ENCODE measurements around the gene ABLIM2. TPM values are rescaled to one million over a fixed set of nuclear protein-coding genes. Genes with fewer than 3 reads are reported as not detected.

Gene ABLIM2
- polyA plus RNA-seq, 2 of the 4 experiments (the other 2 are of a cell fraction), result 0.21 to 0.40 TPM

DNA sequence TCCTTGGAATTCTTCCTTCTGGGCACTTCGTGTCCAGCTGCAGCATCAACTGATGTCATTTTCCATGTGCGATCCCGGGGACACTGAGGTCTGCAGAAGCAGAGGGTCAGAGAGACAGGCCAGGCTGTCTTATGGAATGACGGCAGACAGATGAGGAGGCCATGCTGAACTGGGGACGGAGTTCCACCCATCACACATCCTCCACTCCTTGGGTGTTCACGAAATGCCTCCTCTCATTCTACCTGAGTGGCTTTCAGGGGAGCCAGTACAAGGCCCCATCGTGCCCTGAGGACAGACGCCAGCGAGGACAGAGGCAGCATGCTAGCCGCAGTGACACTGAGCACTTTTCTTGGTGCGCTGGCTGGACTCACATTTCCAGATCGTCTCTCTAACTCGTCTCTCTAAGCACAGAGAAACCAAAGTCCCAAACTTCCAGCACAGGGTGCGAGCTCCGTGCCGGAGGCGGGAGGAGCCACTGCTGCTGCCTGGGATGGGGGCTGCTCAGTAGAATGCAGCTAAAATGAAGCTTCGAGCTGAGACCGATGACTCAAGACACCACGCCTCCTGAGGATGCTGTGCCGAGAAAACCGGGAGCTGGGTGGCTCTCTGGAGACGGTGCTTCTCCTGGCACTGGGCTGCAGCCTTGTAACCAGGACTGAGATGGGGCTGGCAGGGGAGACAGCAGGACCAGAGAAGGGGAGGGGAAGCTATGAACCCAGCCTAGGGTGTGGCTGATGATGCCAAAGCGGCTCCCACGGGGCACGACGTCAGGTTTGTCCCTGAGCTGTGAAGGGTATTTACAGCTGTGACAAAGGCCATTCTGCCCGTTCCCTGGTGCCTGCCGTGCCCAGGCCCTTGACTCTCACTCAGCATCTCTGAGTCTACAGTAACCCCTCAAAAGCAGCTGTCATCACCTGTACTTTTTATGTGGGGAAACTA is 8.2 kb downstream of the ABLIM2 start:
- ATAC-seq, result peak in 1 of 2 experiments; percentile 48; a peak in 3 of 6 replicates
- CTCF ChIA-PET, result no interaction called here
- 61% methylated on average over 19 of the region's 29 CpGs for WGBS (ENCODE audit: missing lambda C conversion rate)

DNA sequence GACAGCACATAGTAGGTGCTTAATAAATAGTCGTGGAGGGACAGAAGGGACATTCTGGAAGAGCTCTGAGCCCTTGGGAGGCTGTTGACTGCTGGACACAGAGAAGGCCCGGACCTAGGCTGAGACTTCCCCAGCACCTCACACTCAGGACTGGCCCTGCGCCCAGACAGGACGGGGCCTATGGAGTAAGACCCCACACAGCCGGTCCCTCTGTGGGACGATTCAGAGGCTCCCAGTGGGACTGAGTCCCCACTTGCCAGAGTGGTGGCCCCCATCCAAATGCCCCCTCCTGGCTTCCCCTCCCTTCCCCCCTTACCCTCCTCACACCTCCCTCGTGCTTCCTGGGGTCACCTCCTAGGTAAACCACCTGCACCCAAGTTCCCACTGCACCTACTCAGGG is 8.9 kb downstream of the ABLIM2 start:
- no peaks in the 10 kb centered on the region for H3K4me1 ChIP-seq
- WGBS (ENCODE audit: missing lambda C conversion rate), result 73% methylated on average over 6 of the region's 7 CpGs
- no peak overlapping the region for H3K27ac ChIP-seq
- ChIA-PET CTCF (no interaction called here), POLR2A (no interaction called here)
- no peaks in the 10 kb centered on the region for H3K9me3 ChIP-seq
- FAIRE-seq (no peak), ATAC-seq (no peak), DNase-seq (ENCODE audit: low read depth in 1 of 2, low spot score in 1 of 2) (no peak)
- TF ChIP-seq RCOR1 (IDR thresholded peaks at IDR 0.05; ENCODE audit: low read depth, low read length), result no peak
- no peak for TF ChIP-seq ZC3H11A (IDR thresholded peaks at IDR 0.05)
- TF ChIP-seq CHD4 (IDR thresholded peaks at IDR 0.05; ENCODE audit: borderline replicate concordance), result no peak
- TF ChIP-seq HOXB13 (CRISPR knock-in tag; IDR thresholded peaks at IDR 0.05; ENCODE audit: low read depth), result no peak
- TF ChIP-seq POLR2A (IDR thresholded peaks at IDR 0.05; ENCODE audit: low read length), result no peak
- TF ChIP-seq, protein P1, sequence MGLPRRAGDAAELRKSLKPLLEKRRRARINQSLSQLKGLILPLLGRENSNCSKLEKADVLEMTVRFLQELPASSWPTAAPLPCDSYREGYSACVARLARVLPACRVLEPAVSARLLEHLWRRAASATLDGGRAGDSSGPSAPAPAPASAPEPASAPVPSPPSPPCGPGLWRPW (IDR thresholded peaks at IDR 0.05), result no peak
- no peak for TF ChIP-seq ZFP36 (IDR thresholded peaks at IDR 0.05; ENCODE audit: borderline replicate concordance, partially characterized antibody)
- no peak overlapping the region for H3K4me2 ChIP-seq
- no peak overlapping the region for H3K4me3 ChIP-seq

More for the DNA sequence above, 8.2 kb downstream of the ABLIM2 start:
- no peaks in the 10 kb centered on the region for H3K4me1 ChIP-seq
- DNase-seq (ENCODE audit: low read depth in 1 of 2, low spot score in 1 of 2), result peak; percentile 8 to 14
- POLR2A ChIA-PET, result no interaction called here
- TF ChIP-seq NFE2L2 (conservative IDR thresholded peaks at IDR 0.05; ENCODE audit: low read length) (no peak), MAFK (IDR thresholded peaks at IDR 0.05; ENCODE audit: partially characterized antibody) (no peak), NPAS2 (CRISPR knock-in tag; IDR thresholded peaks at IDR 0.05; ENCODE audit: borderline replicate concordance) (no peak), FOXS1 (CRISPR knock-in tag; IDR thresholded peaks at IDR 0.05) (no peak), MAZ (IDR thresholded peaks at IDR 0.05; ENCODE audit: borderline replicate concordance, low read depth, low read length) (no peak), ZFP36 (IDR thresholded peaks at IDR 0.05; ENCODE audit: borderline replicate concordance, partially characterized antibody) (no peak), ESRRA (IDR thresholded peaks at IDR 0.05; ENCODE audit: borderline replicate concordance, low read length) (no peak), RFX5 (IDR thresholded peaks at IDR 0.05) (no peak), CBX2 (IDR thresholded peaks at IDR 0.05; ENCODE audit: borderline replicate concordance, low read depth) (no peak), HDAC2 (IDR thresholded peaks at IDR 0.05) (no peak), ZNF302 (CRISPR knock-in tag; IDR thresholded peaks at IDR 0.05) (no peak), RAD21 (conservative IDR thresholded peaks at IDR 0.05 in 1 of 2, IDR thresholded peaks at IDR 0.05 in 1 of 2) (no peak), NR3C1 (IDR thresholded peaks at IDR 0.05) (no peak), KDM5A (IDR thresholded peaks at IDR 0.05) (no peak), POLR2AphosphoS2 (conservative IDR thresholded peaks at IDR 0.05; ENCODE audit: low read length) (no peak), TFCP2L1 (CRISPR knock-in tag; IDR thresholded peaks at IDR 0.05) (no peak), RARB (CRISPR knock-in tag; IDR thresholded peaks at IDR 0.05) (no peak)
- TF ChIP-seq, protein P2, sequence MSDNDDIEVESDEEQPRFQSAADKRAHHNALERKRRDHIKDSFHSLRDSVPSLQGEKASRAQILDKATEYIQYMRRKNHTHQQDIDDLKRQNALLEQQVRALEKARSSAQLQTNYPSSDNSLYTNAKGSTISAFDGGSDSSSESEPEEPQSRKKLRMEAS (IDR thresholded peaks at IDR 0.05), result no peak
- TF ChIP-seq, protein P3, sequence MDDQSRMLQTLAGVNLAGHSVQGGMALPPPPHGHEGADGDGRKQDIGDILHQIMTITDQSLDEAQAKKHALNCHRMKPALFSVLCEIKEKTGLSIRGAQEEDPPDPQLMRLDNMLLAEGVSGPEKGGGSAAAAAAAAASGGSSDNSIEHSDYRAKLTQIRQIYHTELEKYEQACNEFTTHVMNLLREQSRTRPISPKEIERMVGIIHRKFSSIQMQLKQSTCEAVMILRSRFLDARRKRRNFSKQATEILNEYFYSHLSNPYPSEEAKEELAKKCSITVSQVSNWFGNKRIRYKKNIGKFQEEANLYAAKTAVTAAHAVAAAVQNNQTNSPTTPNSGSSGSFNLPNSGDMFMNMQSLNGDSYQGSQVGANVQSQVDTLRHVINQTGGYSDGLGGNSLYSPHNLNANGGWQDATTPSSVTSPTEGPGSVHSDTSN (IDR thresholded peaks at IDR 0.05), result no peak
- H3K4me3 ChIP-seq, result no peak overlapping the region
- FAIRE-seq, result no peak
- H3K4me2 ChIP-seq, result no peak overlapping the region
- no peak overlapping the region for H3K27ac ChIP-seq
- no peaks in the 10 kb centered on the region for H3K9me3 ChIP-seq
